ENCODE data around the gene ARL5A.

DNA sequence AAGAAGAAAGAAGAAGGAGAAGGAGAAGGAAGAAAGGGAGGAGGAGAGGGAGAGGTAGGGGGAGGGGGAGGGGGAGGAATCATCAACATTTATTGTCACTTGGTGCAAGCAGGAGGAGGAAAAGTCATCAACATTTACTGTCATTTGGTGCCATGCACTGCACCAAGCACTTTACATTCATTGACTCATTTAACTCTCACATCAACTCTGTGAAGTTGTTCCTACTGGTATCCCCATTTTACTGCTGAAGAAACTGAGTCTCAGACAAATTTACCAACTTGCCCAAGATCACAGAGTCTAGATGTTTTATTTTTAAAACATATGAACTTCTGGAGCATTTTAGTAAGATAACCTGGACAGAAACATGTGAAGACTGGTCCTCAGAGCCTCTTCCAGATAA is 47.3 kb downstream of the ARL5A start:
- no peak for TF ChIP-seq GATA2 (IDR thresholded peaks at IDR 0.05; ENCODE audit: low read depth, low read length)
- TF ChIP-seq GATA3 (IDR thresholded peaks at IDR 0.05; ENCODE audit: low read depth, low read length), result no peak
